Colonic mucosa (tissue), 4 donors: ENCODE results near the gene CES1. TPM values are rescaled to one million over a fixed set of nuclear protein-coding genes. Genes with fewer than 3 reads are reported as not detected.
"Not testable (repeated sequence)": the region's sequence is repeated elsewhere in the genome, so short reads cannot be mapped to it uniquely, and the experiment has no call there.

ENCODE experiments used
- DNase-seq: peaks from one replicate; pipeline ENCODE4 v3.0.0-alpha.2; 2020
- H3K27ac ChIP-seq: fragments of 200-600 bp; one replicate; pipeline ENCODE4 v1.8.0; 2021
- H3K27me3 ChIP-seq: fragments of 200-600 bp; one replicate; pipeline ENCODE4 v1.8.0; 2021
- H3K36me3 ChIP-seq: fragments of 200-600 bp; one replicate; pipeline ENCODE4 v1.8.0; 2021
- H3K4me1 ChIP-seq: fragments of 200-600 bp; one replicate; pipeline ENCODE4 v1.8.0; 2021; ENCODE audit warnings: mild to moderate bottlenecking
- H3K4me3 ChIP-seq: fragments of 200-600 bp; one replicate; pipeline ENCODE4 v1.8.0; 2021
- H3K9ac ChIP-seq, 2 donors: one replicate each; pipeline ENCODE4 v1.7.0; 2013; ENCODE audit warnings: control low read depth in 2 of 2, low read depth in 2 of 2, low read length in 2 of 2
- H3K9me3 ChIP-seq: fragments of 200-600 bp; one replicate; pipeline ENCODE4 v1.8.0; 2021
- intact Hi-C: fragments of 100-400 bp; cut with DNase I; formaldehyde crosslinking; loops from one replicate; pipeline ENCODE4 v1.14.1; 2022
- total RNA-seq, 2 donors: library from RNA; stranded (reverse); fragmentation: NEBNext Ultra II Directional in 1 of 2; extraction: Animal tissue kit (Norgen Biotek cat#: 25700) in 1 of 2; gene quantifications; one replicate each; pipeline ENCODE4 v1.2.1, GENCODE V29; 2021
- TF ChIP-seq, protein P1 (sequence below): fragments of 200-600 bp; IDR thresholded peaks from one replicate; pipeline ENCODE4 v1.8.0; 2022; ENCODE audit warnings: antibody characterized with exemption, mild to moderate bottlenecking
- donor health status: healthy.
- donor health status: DM: no; HTN: no; CAD: no.
- donor health status: DM: no; HTN: no; CAD: no.

CES1 gene
- total RNA-seq, 2 donors from 2014 or later, result 9.1 to 19.2 TPM

DNA sequence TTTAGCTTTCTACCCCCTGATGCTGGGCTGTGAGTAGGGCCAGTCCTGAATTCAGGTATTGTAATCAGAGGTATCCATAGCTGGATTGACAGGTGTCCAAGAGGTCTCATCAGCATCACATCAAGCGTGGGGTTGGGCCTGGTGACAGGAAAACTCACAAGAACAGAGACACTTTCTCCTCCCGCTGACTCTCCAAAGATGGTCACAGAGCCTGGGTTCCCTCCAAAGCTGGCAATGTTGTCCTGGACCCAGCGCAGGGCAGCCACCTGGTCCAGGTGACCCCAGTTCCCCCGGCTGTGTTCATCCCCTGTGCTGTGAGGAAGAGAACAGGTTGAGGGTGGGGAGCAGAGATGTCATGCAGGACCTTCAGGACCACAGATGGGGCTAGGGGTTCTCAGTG is 11.7 kb downstream of the CES1 start:
- no peaks in the 10 kb centered on the region for H3K36me3 ChIP-seq
- no peak overlapping the region for H3K27ac ChIP-seq
- H3K4me3 ChIP-seq, result no peak overlapping the region
- no peaks in the 10 kb centered on the region for H3K27me3 ChIP-seq
- DNase-seq, result no peak
- TF ChIP-seq, protein P1, sequence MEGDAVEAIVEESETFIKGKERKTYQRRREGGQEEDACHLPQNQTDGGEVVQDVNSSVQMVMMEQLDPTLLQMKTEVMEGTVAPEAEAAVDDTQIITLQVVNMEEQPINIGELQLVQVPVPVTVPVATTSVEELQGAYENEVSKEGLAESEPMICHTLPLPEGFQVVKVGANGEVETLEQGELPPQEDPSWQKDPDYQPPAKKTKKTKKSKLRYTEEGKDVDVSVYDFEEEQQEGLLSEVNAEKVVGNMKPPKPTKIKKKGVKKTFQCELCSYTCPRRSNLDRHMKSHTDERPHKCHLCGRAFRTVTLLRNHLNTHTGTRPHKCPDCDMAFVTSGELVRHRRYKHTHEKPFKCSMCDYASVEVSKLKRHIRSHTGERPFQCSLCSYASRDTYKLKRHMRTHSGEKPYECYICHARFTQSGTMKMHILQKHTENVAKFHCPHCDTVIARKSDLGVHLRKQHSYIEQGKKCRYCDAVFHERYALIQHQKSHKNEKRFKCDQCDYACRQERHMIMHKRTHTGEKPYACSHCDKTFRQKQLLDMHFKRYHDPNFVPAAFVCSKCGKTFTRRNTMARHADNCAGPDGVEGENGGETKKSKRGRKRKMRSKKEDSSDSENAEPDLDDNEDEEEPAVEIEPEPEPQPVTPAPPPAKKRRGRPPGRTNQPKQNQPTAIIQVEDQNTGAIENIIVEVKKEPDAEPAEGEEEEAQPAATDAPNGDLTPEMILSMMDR, result no peak
- no peaks in the 10 kb centered on the region for H3K9me3 ChIP-seq
- no peak overlapping the region for H3K9ac ChIP-seq
- intact Hi-C loops, result no loop called here
- no peaks in the 10 kb centered on the region for H3K4me1 ChIP-seq

DNA sequence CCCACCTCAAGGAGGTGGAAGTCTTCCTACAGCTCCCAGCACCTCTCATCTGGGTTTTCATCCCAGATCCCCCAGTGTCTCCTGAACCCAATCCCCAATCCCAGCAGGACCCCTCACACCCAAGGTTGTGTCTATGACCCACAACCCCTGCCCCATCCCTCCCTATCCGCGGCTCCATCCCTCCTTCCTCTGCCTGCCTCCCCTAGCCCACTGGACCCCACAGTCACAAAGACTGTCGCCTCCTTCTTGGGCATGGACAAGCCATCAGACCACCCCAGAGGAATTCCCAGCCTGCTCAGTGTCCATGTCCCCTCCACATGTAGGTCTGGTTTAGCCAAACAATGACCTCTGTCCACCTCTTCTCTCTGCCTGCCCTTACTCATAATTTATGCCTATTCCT is 12.3 kb downstream of the CES1 start:
- H3K9me3 ChIP-seq, result no peaks in the 10 kb centered on the region
- no peak overlapping the region for H3K4me3 ChIP-seq
- TF ChIP-seq, protein P1, result no peak
- DNase-seq, result no peak
- intact Hi-C loops, result no loop called here
- no peaks in the 10 kb centered on the region for H3K36me3 ChIP-seq
- no peak overlapping the region for H3K27ac ChIP-seq
- H3K9ac ChIP-seq, result no peak overlapping the region
- H3K27me3 ChIP-seq, result no peaks in the 10 kb centered on the region
- no peaks in the 10 kb centered on the region for H3K4me1 ChIP-seq

DNA sequence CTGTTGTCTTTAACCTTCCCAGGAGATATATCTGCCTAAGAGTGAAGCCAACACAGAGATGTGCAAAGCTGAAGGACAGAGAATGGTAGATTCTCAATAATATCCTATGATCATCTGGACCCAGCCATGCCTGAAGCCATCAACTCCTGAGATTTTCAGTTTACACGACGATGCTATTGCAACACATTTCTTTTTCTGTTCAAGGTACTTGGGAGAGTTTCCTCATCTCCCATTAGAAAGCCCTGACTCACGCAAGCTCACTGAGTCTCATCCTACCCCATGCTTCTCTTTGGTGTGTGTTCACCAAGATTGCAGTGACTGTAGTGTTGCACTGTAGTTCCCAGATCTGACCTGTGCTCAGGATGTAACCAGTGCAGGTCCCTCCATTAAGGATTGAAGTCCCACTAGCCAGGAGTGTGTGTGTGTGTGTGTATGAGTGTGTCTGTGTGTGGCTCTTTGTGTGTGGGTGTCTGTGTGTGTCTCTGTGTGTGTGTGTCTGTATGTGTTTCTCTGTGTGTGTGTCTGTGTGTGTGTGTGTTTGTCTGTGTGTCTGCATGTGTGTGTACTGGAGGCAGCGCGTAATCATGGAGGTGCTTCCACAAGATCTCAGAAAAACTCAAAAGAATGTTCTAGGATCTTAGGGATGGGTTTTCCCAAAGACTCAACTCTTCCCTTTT is 15.5 kb downstream of the CES1 start:
- Histone ChIP-seq H3K4me1 (no peaks in the 10 kb centered on the region), H3K4me3 (no peak overlapping the region), H3K27ac (no peak overlapping the region), H3K9me3 (no peaks in the 10 kb centered on the region), H3K36me3 (no peaks in the 10 kb centered on the region), H3K9ac (no peak overlapping the region), H3K27me3 (no peaks in the 10 kb centered on the region)
- DNase-seq, result no peak
- intact Hi-C loops, result no loop called here
- TF ChIP-seq, protein P1, result no peak

DNA sequence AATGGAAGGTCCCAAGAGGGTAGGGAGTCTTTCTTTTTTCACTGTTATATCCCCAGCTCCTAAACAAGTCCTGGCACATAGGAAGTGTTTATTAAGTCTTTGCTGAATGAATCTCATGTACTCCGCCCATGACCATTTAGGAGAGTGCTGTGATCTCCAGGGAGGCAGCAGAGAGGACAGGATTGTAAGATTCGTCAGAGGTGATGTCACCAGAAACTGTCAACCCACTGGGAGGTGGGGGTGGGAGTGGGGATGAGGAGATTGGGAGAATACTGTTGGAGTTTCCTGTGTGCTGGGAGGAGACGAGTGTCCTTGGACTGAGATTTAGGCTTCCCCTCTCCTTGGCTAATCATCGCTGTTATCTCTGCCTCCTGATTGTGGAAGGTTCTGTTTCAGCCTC is 16.7 kb downstream of the CES1 start:
- H3K9ac ChIP-seq, H3K36me3 ChIP-seq, H3K9me3 ChIP-seq, H3K27ac ChIP-seq, DNase-seq, H3K27me3 ChIP-seq, H3K4me3 ChIP-seq, intact Hi-C loops, H3K4me1 ChIP-seq: not testable (repeated sequence)

DNA sequence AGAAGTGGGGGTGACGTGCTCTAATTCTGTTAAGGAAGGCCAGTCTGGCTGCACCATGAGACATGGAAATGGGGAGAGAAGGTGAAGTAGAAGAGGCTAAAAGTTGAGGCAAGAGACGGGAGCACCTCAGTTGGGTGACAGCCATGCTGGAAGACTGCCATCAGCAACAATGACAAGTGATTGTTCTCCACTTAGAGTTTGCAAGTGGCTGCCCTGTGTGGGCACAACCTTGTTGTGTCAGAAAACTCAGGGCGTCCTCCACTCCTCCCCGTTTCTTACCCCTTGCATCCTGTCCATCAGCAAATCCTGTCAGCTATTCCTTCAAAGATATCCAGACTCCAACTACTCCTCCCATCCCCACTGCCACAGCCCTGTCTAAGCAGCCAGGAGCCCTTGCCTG is 17.6 kb downstream of the CES1 start:
- H3K4me1 ChIP-seq, result no peaks in the 10 kb centered on the region
- no peak for DNase-seq
- TF ChIP-seq, protein P1, result no peak
- intact Hi-C loops, result no loop called here
- H3K9ac ChIP-seq, result no peak overlapping the region
- H3K4me3 ChIP-seq, result no peak overlapping the region
- H3K36me3 ChIP-seq, result no peaks in the 10 kb centered on the region
- H3K27ac ChIP-seq, result no peak overlapping the region
- no peaks in the 10 kb centered on the region for H3K9me3 ChIP-seq
- H3K27me3 ChIP-seq, result no peaks in the 10 kb centered on the region

DNA sequence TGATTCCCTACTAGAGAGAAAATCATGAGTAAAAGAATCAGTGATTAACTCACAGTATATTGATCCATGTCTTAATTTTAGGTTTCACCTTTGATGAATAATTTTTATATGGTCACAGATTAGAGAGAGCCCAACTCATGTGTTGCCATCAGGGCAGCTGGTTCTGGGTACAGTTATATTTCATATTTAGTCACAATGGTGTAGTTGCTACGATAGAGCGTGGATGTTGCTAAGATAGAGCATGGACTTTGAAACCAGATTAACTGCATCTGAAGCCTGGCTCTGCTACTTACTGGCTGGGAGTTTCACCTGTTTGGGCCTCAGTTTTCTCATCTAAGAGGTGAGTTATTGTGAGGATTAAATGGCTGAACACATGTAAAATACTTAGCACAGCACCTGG is 18.7 kb downstream of the CES1 start:
- H3K36me3 ChIP-seq, H3K27ac ChIP-seq, H3K9ac ChIP-seq, H3K27me3 ChIP-seq, DNase-seq, intact Hi-C loops, H3K4me1 ChIP-seq, H3K9me3 ChIP-seq, H3K4me3 ChIP-seq: not testable (repeated sequence)

DNA sequence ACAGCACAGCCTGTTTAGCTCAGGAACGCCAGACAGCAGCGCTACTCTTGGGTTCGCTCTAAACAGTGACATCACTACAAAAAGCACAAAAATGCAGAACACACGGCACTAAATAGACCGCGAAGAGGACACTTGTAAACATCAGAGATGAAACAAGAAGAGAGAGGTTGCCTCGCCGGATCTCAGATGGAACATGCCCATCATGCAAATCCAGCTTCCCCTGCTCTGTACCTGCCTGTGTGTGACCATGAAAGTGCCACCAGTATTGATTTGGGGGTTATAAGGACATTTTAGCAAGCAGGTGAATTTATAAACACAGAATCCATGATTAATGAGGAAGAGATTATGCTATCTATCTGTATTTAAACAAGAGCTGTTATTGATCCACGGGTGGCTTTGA is 19.2 kb downstream of the CES1 start:
- H3K36me3 ChIP-seq, H3K4me3 ChIP-seq, H3K9ac ChIP-seq, H3K27ac ChIP-seq, intact Hi-C loops, H3K9me3 ChIP-seq, H3K27me3 ChIP-seq, DNase-seq, H3K4me1 ChIP-seq: not testable (repeated sequence)
